NCI-H1694 (cell line): Measurements from ENCODE around the gene STK32B.
"Not testable (repeated sequence)": the region's sequence is repeated elsewhere in the genome, so short reads cannot be mapped to it uniquely, and the experiment has no call there.

Experiments
- DNase-seq: peaks from one replicate; lab custom pipeline; 2025; lab: John Stamatoyannopoulos, UW

STK32B gene

DNA sequence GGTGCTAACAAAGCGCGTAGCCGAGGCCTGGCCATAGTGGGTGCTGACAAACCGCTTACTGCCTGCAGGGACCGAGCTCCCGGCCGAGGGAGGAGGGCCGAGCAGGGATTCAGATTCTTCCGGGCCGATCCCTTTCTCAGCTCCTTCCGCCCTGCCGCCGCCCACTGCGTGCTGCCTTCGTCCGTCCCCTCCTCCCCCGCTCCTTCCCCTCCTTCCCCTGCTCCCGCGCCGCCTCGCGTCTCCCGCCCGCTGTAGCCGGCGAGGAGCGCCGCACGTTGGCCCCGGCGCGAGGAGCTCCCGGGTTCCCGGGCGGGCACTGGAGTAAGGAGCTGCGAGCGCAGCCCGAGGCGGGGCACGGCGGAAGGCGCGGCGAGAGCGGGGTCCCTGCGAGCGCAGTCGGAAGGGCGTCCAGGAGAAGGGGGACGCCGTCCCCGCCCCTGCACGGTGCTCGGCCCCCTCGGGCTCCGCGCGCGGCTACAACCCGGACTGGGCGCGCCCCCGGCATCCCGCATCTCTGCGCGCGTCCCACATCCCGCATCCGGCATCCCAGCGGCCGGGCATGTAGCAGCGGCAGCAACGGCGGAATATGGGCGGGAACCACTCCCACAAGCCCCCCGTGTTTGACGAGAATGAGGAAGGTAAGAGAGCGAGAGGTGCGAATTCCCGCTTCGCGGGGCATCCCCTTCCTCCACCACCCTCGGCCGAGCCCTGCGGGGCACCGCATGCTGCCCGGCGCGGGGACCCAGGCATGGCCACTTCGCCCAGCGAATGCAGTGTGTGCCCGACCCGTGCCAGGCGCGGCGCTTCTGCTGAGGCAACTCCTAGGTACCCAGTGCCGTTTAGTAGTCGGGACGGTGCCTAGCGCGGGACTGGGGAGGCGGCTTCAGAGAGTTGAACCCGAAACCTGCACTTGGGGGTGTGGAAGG, at the start of gene STK32B:
TSS of gene STK32B (plus strand) at position 203 of the 926 bp plus-strand sequence.
- no peak for DNase-seq

DNA sequence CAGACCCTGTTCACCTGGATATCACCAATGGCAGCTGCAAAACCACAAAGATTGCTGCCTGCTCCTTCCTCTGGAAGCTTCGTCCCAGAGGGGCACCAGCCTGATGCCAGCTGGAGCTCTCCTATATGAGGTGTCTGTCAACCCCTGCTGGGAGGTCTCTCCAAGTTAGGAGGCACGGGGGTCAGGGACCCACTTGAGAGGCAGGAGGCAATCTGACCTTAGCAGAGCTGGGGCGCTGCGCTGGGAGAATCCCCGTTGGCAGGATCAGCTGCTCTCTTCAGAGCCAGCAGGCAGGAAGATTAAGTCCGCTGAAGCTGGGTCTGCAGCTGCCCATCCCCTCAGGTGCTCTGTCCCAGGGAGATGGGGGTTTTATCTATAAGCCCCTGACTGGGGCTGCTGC, 49.6 kb upstream of the STK32B start:
- not testable (repeated sequence) for DNase-seq

DNA sequence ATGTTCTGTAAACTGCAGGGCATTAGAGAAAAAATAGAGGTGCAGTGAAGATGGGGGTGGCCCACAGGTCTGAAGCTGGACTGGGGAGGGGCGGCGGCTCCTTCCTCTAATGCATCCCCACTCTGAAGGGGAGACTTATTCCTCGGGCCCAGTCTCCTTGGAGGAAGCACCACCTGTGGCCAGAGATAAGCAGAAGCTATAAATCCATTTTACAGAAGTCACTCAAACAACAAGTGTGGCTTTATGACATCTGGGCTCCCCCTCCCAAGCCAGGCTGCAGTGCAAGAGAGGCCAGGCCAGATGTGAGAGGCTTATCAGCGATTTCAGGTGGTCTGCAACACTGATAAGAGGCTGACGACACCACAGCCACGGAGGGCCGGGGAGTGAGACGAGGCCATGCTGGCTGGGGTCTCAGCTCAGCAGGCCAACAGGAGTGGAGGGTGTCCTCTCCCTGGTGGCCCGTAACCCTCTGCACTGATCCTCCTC, 47.9 kb upstream of the STK32B start:
- DNase-seq, result no peak

DNA sequence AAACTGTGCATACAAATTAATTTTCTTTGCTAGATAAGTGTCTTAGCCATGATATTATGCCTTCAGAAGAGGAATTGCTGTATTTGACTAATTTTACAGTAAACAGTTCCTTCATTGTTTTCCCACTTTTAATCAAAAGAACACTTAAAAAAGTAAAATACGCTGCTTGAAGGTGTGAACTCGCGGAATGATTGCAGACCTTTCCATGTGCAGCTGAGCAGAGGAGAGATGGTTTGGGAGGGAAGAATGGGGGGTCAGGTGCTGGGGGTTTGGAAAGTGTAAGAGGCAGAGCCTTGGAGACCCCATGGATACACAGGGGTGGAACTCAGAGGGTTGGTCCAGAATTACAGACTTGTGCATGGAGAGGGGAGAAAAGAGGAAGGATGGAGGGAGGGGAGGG, 47.4 kb upstream of the STK32B start:
- DNase-seq, result no peak

DNA sequence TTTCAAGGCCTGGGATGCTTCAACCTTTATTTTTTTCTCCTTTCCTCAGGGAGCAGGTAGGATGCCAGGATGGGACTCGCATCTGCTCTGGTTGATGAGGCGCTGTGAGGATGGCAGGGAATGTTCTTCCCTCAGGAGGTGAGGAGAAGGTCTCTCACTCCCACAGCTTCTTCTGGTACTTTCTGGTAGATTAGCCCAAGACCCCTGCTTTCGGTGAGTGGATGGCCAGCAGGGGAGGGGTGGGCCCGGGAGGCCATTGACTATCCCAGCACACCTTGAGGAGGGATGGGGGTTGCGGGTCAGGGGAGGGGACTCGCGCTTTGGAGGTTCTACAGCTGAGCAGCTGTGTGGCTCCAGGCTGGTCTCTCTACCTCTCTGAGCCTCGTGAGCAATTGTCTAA, 46.8 kb upstream of the STK32B start:
- DNase-seq, result no peak

DNA sequence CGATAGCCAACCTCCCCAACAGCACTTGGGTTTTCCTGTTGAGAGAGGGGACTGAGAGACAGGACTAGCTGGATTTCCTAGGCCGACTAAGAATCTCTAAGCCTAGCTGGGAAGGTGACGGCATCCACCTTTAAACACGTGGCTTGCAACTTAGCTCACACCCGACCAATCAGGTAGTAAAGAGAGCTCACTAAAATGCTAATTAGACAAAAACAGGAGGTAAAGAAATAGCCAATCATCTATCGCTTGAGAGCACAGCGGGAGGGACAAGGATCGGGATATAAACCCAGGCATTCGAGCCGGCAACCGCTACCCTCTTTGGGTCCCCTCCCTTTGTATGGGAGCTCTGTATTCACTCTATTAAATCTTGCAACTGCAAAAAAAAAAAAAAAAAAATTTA, 44.3 kb upstream of the STK32B start:
- not testable (repeated sequence) for DNase-seq

DNA sequence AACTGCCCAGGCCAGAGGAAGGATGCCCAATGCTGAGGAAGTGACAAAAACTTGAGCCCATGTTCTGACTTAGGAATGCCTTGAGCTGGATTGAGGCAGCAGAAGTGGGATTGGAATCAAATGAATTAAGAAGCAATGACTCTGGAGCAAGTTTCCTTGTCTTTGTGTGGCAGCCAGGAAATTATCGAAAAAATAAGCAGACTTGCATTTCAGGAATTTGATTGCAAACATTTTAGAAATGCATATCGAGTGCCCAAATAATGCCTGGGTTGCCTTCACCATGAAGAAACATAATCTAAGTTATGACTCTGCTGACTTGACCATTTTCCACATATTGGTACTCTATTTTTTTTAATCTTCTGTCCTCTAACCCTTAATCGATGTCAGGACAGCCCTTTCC, 41.5 kb upstream of the STK32B start:
- no peak for DNase-seq

DNA sequence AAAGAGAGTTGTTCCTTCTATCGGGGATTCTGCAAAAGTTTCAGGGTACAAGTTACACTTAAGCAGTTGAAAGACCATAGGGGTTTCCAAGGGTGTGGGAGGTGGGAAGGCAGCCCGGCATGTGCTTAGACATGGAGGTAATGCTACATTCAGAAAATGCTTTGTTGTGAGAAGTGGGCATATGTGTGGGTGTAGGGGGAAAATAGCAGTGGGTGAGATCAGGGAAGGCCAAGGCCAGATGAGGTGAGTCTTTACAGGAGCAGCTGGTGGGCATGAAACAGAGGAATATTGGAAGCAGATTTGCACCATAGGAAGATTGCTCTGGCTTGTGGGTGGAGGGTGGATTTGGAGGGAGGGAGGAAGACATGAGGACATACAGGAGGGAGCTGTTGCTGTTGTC, 40.3 kb upstream of the STK32B start:
- DNase-seq, result no peak

DNA sequence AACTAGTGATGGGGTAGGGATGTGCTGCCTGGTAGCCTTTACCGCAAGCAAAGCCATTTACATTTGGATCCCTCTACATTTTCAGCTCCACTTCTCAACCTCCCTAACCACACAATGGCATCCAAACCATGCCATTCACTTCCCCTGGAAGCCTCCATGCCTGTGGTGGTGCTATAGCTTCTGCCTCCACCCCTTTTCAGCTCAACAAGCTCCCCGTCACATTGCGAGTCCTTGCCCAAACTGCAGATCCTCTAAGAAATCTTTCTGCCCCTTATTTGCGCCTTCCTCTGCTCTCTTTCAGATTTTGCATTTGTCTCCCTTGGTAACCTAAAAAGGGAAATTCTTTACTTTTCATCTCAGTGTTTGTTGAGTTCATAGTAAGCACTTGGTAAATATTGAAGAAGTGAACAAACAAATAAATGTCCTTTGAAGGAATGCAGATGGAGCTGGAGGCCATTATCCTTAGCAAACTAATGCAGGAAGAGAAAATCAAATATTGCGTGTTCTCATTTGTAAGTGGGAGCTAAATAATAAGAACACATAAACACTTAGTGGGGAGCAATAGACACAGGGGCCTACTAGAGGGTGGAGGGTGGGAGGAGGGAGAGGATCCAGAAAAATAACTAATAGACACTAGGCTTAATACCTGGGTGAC, 38.9 kb upstream of the STK32B start:
- no peak for DNase-seq

DNA sequence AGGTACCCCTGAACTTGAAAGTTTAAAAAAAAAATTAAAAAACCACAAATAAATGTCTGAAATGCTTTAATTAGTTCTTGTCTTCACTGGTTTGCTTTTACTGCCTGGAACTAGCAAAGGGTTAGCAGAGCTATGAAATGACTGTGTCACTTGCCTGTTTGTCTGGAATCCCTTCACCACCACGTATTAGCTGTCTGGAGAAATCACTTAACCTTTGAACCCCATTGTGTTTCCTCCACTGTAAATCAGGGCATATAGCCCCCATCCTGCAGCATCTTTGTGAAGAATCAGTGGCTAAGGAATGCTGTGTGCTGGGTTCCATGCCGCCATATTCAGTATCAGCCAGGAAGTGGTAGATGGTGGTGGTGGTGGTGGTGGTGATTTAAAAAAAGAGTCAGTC, 38.3 kb upstream of the STK32B start:
- DNase-seq, result no peak

DNA sequence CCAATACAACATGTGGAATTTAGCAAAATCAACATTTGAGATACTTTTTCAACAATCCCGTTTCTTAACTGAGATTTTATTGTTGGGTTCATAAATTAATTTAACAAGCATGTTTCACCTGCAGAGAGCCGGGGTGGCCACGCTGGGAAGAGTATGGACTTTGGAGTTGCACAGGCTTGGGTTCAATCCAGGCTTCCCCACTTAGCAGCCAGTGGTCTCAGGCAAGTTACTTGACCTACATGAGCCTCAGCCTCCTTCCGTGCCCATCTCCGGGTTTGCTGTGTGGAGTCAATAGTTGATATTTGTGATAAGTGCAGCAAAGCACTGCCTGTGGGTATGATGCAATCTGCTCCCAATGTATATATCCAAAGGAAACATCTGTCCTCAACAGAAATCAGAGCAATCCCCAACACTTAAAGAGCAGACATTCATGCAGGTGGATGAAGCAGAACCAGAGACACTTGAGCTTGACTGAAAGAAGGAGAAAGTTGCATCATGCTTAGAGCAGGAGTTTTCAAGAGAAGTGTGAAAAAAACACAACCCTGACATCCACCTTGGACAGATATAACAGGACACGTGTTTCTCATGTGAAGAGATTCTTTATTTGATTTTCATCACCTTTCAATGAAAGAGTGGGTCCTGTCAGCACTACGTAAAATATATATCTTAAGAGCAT, 37.1 kb upstream of the STK32B start:
- no peak for DNase-seq

DNA sequence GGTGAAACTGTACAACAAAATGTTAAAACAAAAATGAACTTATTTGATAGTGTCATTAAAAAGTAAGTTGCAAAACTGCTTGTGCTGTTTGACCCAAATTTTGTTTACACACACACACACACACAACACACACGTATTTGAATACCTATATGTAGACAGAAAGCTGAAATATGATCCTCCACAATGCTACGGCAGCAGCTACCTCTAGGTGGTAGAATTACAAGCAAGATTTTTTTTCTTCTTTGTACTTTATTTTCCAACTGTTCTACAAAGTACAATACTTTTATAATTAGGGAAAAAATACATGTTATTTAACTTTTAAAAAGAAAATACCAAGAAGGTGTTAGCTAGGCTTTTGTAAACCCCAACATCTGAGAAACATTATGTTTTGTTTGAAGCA, 33.2 kb upstream of the STK32B start:
- DNase-seq, result no peak

DNA sequence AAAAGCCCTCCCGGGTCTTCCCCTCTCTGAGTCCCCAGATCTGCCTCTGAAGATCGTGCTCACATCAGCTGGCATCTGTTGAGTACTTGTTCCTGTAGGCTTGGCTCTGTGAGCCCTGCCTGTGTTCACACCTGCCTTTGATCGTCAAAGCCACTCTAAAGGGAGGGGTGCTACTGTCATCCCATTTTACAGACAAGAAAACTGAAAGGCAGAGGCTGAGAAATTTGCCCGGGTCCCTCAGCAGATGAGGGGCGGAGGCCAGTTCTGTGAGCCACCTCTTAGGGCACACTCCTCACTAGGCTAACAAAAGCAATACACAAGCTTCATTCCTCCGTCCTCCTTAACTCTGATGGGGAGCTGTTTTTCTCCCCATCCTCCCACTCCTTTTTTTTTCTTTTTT, 32.7 kb upstream of the STK32B start:
- no peak for DNase-seq

DNA sequence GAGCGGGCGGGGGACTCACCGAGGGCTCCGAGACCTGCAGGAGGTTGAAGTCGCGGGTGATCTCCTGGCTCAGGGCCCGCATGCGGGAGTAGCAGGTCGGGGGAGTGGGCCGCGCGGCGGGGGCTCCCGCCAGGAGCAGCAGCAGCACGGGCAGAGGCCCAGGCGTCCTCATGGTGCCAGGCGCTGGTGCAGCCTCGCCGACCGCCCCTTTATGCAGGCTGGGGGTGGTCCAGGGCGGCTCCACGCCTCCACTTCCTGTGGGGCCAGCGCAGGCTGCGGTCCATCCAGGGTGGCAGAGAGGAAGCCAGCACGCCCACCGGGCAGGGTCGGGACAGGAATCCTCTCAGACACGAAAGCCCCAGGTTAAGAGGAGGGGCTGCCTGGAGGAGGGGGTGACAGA, 32.0 kb upstream of the STK32B start, which contains the start of gene CYTL1:
TSS of gene CYTL1 (minus strand) at position 185 of the 400 bp plus-strand sequence. CDS start at position 172, 13 bp downstream.
- DNase-seq, result no peak

DNA sequence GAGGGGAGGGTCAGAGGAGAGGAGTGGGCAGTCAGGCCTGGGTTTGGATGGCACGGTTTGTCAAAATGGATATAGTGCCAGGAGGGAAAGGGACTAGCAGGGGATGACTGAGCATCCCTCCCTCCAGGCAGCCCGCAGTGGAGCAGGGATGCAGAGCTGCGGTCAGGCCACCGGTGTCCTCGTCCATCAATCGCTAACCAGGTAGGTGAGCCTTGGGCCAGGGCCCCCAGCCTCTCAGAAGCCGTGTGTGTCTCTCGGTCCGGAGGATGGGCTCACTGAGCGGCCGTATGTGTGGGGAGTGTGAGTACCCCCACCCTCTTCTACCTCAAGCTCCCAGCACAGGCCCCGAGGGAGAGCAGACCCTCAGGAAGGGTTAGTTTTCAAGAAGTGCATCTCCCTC, 31.5 kb upstream of the STK32B start:
- no peak for DNase-seq

DNA sequence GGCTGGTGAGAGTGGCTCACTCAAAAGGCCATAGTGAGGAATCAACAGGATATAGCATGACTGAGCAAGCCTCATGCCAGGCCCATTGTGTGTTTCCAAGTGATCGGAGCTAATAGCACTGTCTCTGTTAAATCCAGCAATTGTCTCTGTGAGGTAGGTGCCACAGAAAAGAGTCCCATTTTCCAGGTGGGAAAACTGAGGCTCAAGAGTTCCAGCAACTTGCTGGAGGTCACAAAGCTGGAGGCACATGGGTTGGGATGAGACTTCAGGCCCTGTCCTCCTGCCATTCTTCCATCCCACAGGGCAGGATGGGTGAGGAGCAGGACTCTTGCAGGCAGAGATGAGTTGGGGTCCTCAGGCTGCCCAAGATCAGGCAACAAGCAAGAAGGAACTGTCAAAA, 30.9 kb upstream of the STK32B start:
- DNase-seq, result no peak

DNA sequence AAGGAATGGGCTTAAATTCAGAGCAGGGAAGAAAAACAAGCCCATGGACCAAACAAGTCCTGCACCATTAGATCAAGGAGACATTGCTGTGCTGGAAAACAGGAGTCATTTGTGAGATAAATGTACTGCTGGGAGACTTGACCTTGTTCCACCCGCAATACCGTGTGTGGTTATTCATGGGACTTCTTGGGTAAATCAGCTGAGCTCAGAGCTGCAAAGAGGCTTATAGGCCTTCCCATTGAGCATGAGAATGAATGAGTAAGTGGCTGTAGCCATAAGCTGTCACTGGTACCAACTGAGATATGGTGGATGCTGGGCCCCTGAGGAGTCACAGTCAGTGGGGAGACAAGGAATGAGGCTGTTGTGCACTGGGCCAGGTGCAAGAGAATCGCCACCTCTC, 29.7 kb upstream of the STK32B start:
- no peak for DNase-seq

DNA sequence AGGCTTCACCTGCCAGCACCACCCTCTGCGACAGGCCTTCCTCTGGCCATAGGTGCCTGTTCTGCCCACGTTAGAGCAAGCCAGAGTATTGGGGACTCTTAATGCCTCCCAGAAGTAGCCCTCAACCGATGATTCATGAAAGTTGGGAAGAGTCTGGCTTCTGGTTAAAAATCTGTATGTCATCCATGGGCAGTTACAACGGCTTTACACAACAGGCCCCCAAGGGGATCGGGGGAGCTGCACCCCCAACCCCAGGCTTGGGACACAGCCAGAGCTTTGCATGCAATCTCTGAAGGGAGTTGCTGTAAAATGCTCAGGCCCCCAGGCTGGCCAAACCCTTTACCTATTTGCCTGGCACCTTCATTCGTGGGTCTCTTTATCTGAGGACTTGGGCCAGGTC, 26.6 kb upstream of the STK32B start:
- DNase-seq, result no peak

DNA sequence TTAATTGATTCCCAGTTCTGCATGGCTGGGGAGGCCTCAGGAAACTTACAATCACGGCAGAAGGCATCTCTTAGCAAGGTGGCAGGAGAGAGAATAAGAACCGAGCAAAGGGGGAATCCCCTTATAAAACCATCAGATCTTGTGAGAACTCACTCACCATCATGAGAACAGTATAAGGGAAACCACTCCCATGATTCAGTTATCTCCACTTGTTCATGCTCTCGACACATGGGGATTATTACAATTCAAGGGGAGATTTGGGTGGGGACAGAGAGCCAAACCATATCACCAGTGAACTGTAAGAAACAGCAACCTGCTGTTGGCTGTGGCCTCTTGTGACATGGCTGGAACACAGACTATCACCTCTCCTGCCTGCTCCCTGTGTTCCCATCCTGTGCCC, 24.9 kb upstream of the STK32B start:
- no peak for DNase-seq

DNA sequence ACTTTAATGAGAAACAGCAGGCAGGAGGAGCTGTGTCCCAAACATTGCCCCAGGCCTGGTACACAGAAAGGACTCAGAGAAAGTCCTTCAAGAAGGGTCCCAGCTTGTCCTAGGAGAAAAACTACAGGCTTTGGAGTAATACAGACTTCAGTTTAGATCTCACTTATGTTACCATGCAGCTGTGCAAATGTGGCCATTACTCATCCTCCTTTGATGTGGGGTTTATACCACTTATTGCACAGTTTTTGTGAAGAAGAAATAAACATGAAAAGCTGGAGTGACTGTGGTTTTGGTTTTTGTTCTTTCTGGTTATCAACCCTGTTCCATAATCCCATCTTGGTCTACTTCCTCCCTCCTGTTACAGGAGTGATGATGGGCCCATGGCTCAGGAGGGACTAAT, 23.9 kb upstream of the STK32B start:
- DNase-seq, result no peak

DNA sequence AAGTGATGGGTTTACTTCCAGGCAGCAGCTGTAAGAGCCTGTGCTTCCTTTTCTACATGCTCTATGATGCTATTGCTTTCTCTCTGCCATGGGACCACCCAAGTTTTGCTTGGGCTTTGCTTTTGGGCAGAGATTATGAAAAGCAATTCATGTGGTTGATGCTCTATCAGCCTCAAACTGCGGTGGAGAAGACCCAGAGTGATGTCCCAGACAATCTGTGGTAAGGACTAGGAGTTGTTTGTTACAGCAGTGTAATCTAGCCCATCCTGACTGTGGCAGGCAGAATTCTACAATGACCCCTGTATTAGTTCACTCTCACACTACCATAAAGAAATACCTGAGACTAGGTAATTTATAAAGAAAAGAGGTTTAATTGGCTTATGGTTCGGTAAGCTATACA, 22.8 kb upstream of the STK32B start:
- no peak for DNase-seq

DNA sequence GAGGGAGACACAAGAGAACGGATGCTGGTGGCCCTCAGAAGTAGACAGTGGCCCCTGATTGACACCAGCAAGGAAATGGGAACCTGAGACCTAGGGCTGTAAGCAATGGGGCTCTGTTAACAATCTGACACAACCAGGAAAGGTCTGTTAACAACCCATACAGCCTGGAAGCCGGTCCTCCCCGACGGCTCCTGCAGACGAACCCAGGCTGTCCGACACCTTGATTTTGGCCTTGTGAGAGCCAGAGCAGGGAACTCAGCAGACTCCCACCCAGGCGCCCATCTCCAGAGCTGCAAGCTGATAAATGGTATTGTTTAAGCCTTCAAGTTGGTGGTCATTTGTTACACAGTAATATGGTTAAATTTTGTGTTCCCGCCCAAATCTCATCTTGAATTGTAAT, 21.8 kb upstream of the STK32B start:
- no peak for DNase-seq

DNA sequence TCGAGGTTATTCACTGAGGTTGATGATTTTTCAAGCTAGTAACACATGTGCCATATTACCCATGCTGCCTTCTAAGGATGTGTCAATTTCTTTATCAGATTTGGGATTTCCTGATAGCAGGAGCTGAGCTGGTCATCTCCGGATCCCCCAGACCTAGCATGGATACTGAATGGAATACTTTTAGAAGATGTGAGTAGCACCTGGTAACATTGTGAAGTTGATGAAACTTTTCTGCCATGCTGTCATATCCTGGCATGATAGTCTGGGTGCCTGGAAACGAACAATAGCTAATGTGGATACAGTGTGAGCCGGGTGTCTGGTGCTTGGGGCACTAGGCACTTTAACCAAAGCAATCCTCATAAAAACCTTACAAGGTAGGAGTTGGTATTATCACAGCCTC, 21.1 kb upstream of the STK32B start:
- DNase-seq, result no peak
